Right lobe of liver (tissue), 6 donors: Measurements from ENCODE around the gene POLR2F. TPM values are rescaled to one million over a fixed set of nuclear protein-coding genes. Genes with fewer than 3 reads are reported as not detected.

ENCODE experiments used
- ATAC-seq, 4 donors: fragments of 200-7000 bp; cut with Tn5 transposase; one replicate each; pipeline ENCODE4 v1.9.1; 2020; ENCODE audit warnings: mild to moderate bottlenecking in 4 of 4, moderate library complexity in 4 of 4
- DNase-seq, 3 donors: peaks; one replicate each; pipeline ENCODE4 v3.0.0-alpha.2; 2020
- H3K27ac ChIP-seq, 3 donors: fragments of 200-600 bp; one replicate each; pipeline ENCODE4 v1.8.0; 2022
- H3K27me3 ChIP-seq, 2 donors: fragments of 200-600 bp; one replicate each; pipeline ENCODE4 v1.8.0; 2022
- H3K36me3 ChIP-seq, 4 donors: fragments of 200-600 bp; sonication (generic) in 1 of 4; one replicate each; pipeline versions ENCODE4 v1.5.1 to v1.8.0; 2017 to 2022; ENCODE audit warnings: control low read depth in 1 of 4
- H3K4me1 ChIP-seq, 4 donors: fragments of 200-600 bp; sonication (generic) in 1 of 4; one replicate each; pipeline versions ENCODE4 v1.5.1 to v1.8.0; 2017 to 2022; ENCODE audit warnings: control low read depth in 1 of 4
- H3K4me3 ChIP-seq, 3 donors: fragments of 200-600 bp; one replicate each; pipeline ENCODE4 v1.8.0; 2022
- H3K9me3 ChIP-seq, 4 donors: fragments of 200-600 bp; sonication (generic) in 1 of 4; one replicate each; pipeline versions ENCODE4 v1.5.1 to v1.8.0; 2017 to 2022; ENCODE audit warnings: control low read depth in 1 of 4
- CTCF ChIP-seq, 4 donors: fragments of 200-600 bp in 3 of 4; fragments of 450-650 bp in 1 of 4; IDR thresholded peaks; one replicate each; pipeline versions ENCODE4 v1.5.1 to v1.8.0; 2016 to 2022; ENCODE audit warnings: antibody characterized with exemption in 4 of 4, mild to moderate bottlenecking in 2 of 4
- POLR2A ChIP-seq: fragments of 450-650 bp; IDR thresholded peaks from one replicate; pipeline ENCODE4 v1.6.1; 2017; ENCODE audit warnings: antibody characterized with exemption, mild to moderate bottlenecking
- WGBS: methylation state at CpG from one replicate; pipeline ENCODE4 v1.1.6; 2018; ENCODE audit warnings: low coverage, low lambda C conversion rate; ENCODE audit not compliant: insufficient coverage; ENCODE audit errors: missing lambda C conversion rate; 5-methylcytosine and 5-hydroxymethylcytosine counted together
- intact Hi-C, 2 donors: fragments of 100-400 bp; cut with DNase I; formaldehyde crosslinking; loops; one replicate each; pipeline versions ENCODE4 v1.11.2 to v1.14.1; 2022
- total RNA-seq, 6 experiments: library from RNA; depleted of rRNA in 2 of 6; stranded (reverse); fragments of >200 nt in 2 of 6; fragmentation: NEBNext Ultra II Directional in 3 of 6; extraction: Animal tissue kit (Norgen Biotek cat#: 25700) in 3 of 6; gene quantifications; one replicate each; pipeline versions ENCODE4 v1.1.0 to v1.2.4, GENCODE V29; 2016 to 2023
- donor health status: DM: no; HTN: yes; CAD: no.
- donor health status: DM: no; HTN: no; CAD: no.
- donor health status: DM: no; HTN: no; CAD: no.
- donor health status: DM: no; HTN: yes; CAD: no.
- donor health status: DM: no; HTN: yes; CAD: no.

The POLR2F gene
- total RNA-seq, 6 experiments from 2014 or later, result 42.4 to 60.5 (median 56.3) TPM

GRCh38 chr22:37998543-37998942 is 45.0 kb downstream of the POLR2F start:
- TF ChIP-seq POLR2A, result no peak
- Histone ChIP-seq H3K9me3 (no peaks in the 10 kb centered on the region), H3K27me3 (no peaks in the 10 kb centered on the region), H3K36me3 (no peaks in the 10 kb centered on the region), H3K27ac (no peak overlapping the region), H3K4me1 (no peaks in the 10 kb centered on the region), H3K4me3 (no peak overlapping the region)
- intact Hi-C loops, result no loop called here
- ATAC-seq (no peak), DNase-seq (no peak)
- 72% methylated on average over 3 of the region's 7 CpGs for WGBS

- DNase-seq (no peak), ATAC-seq (no peak)
- H3K36me3 ChIP-seq, result no peaks in the 10 kb centered on the region
- no peak overlapping the region for H3K4me3 ChIP-seq
- 80% methylated on average over 1 of the region's 10 CpGs for WGBS
- TF ChIP-seq POLR2A (no peak), CTCF (IDR thresholded peaks at IDR 0.05) (no peak)
- H3K4me1 ChIP-seq, result no peaks in the 10 kb centered on the region
- H3K27me3 ChIP-seq, result no peaks in the 10 kb centered on the region
- H3K27ac ChIP-seq, result no peak overlapping the region
- H3K9me3 ChIP-seq, result no peaks in the 10 kb centered on the region
- intact Hi-C loops, result no loop called here
These were observed 45.7 kb downstream of the POLR2F start for GRCh38 chr22:37999236-37999635.

- ATAC-seq, result no peak
- Histone ChIP-seq H3K4me3 (no peak overlapping the region), H3K27ac (no peak overlapping the region), H3K36me3 (no peaks in the 10 kb centered on the region), H3K27me3 (no peaks in the 10 kb centered on the region), H3K4me1 (no peaks in the 10 kb centered on the region), H3K9me3 (no peaks in the 10 kb centered on the region)
- TF ChIP-seq POLR2A (no peak), CTCF (IDR thresholded peaks at IDR 0.05) (no peak)
- 78% methylated on average over 6 of the region's 16 CpGs for WGBS
- intact Hi-C loops, result no loop called here
- no peak for DNase-seq
These were observed 46.3 kb downstream of the POLR2F start for GRCh38 chr22:37999640-38000272.

GRCh38 chr22:38005943-38006342 is 52.4 kb downstream of the POLR2F start:
- no peaks in the 10 kb centered on the region for H3K4me1 ChIP-seq
- no peaks in the 10 kb centered on the region for H3K27me3 ChIP-seq
- TF ChIP-seq CTCF (IDR thresholded peaks at IDR 0.05) (no peak), POLR2A (no peak)
- no peak for DNase-seq
- intact Hi-C loops, result no loop called here
- H3K4me3 ChIP-seq, result no peak overlapping the region
- no peak for ATAC-seq
- no peak overlapping the region for H3K27ac ChIP-seq
- H3K36me3 ChIP-seq, result no peaks in the 10 kb centered on the region
- WGBS, result 93% methylated on average over 5 of the region's 6 CpGs
- no peaks in the 10 kb centered on the region for H3K9me3 ChIP-seq

GRCh38 chr22:38006906-38007305 is 53.4 kb downstream of the POLR2F start:
- no peaks in the 10 kb centered on the region for H3K4me1 ChIP-seq
- ATAC-seq, result no peak
- H3K27ac ChIP-seq, result no peak overlapping the region
- no peaks in the 10 kb centered on the region for H3K9me3 ChIP-seq
- no peaks in the 10 kb centered on the region for H3K36me3 ChIP-seq
- no peak overlapping the region for H3K4me3 ChIP-seq
- DNase-seq, result no peak
- TF ChIP-seq CTCF (IDR thresholded peaks at IDR 0.05), result no peak
- no peak for TF ChIP-seq POLR2A
- 80% methylated on average over 1 of the region's 3 CpGs for WGBS
- H3K27me3 ChIP-seq, result no peaks in the 10 kb centered on the region
- intact Hi-C loops, result no loop called here
